HepG2 (cell line): ENCODE data around the gene NAGA. TPM values are rescaled to one million over a fixed set of nuclear protein-coding genes. Genes with fewer than 3 reads are reported as not detected.

Experiments
- ATAC-seq: fragments of 200-7000 bp; cut with Tn5 transposase; 3 replicates; pipeline ENCODE4 v1.9.1; 2020; ENCODE audit warnings: mild to moderate bottlenecking, moderate library complexity
- BruUV-seq: library from RNA; stranded (reverse); fragments of 400-500 nt; replicated peaks from 2 replicates; lab custom pipeline; 2021; lab: Mats Ljungman, UMichigan
- CTCF ChIA-PET: fragments of 300-600 bp; formaldehyde crosslinking; extraction: SDS; loops from one replicate; lab custom pipeline; 2021; ENCODE audit warnings: low total read pairs, inconsistent platforms, low intra/inter-chr PET ratio; lab: Yijun Ruan, JAX
- POLR2A ChIA-PET: fragments of 350-600 bp; sonication (Branson Sonifier 250); formaldehyde crosslinking; loops from one replicate; lab custom pipeline; 2020; ENCODE audit warnings: antibody characterized with exemption, inconsistent platforms; lab: Yijun Ruan, JAX
- DNase-seq: peaks from one replicate; pipeline ENCODE4 v3.0.0-alpha.2; 2015; ENCODE audit warnings: low spot score
- FAIRE-seq: peaks from 3 replicates; lab custom pipeline; 2011; peaks lifted over from hg19 to GRCh38; lab: Jason Lieb, UNC
- H2AFZ ChIP-seq: one replicate; pipeline ENCODE4 v1.6.1; 2011; ENCODE audit warnings: low read length, inconsistent platforms
- H3K27ac ChIP-seq: fragments of 300-600 bp; 3 replicates; pipeline ENCODE4 v1.8.0; 2011; ENCODE audit warnings: mixed run types, mild to moderate bottlenecking, mixed read lengths, low read length, inconsistent platforms; ENCODE audit not compliant: insufficient read depth; ENCODE audit errors: extremely low read length
- H3K27me3 ChIP-seq, 2 experiments: fragments of 200-600 bp in 1 of 2; 2 replicates in 1 of 2; 3 replicates in 1 of 2; pipeline versions ENCODE4 v1.6.0 to v1.8.0; 2011; ENCODE audit warnings: low read length in 2 of 2, mild to moderate bottlenecking in 2 of 2, moderate library complexity in 2 of 2, inconsistent platforms in 1 of 2; ENCODE audit not compliant: insufficient read depth in 2 of 2, control insufficient read depth in 1 of 2
- H3K36me3 ChIP-seq, 2 experiments: fragments of 200-600 bp in 1 of 2; replicated peaks in 1 of 2; 2 replicates in 1 of 2; 3 replicates in 1 of 2; pipeline versions ENCODE4 v1.5.1 to v1.8.0; 2011; ENCODE audit warnings: low read length in 2 of 2, inconsistent platforms in 1 of 2; ENCODE audit not compliant: insufficient read depth in 2 of 2, control insufficient read depth in 1 of 2
- H3K4me1 ChIP-seq: 2 replicates; pipeline ENCODE4 v1.5.1; 2012; ENCODE audit warnings: low read length, inconsistent platforms; ENCODE audit not compliant: insufficient read depth
- H3K4me2 ChIP-seq: 2 replicates; pipeline ENCODE4 v1.6.0; 2011; ENCODE audit warnings: low read depth, low read length, inconsistent platforms
- H3K4me3 ChIP-seq, 3 experiments: fragments of 200-600 bp in 1 of 3; sonication (generic), shearing (Covaris generic) in 1 of 3; replicated peaks in 1 of 3; 2 replicates each; pipeline ENCODE4 v1.5.1; 2011 to 2016; ENCODE audit warnings: low read length in 3 of 3, inconsistent platforms in 2 of 3, low read depth in 2 of 3, mild to moderate bottlenecking in 2 of 3, control low read depth in 1 of 3, mixed read lengths in 1 of 3; ENCODE audit not compliant: insufficient read depth in 1 of 3
- H3K79me2 ChIP-seq: one replicate; pipeline ENCODE4 v1.6.1; 2011; ENCODE audit warnings: low read length, inconsistent platforms; ENCODE audit not compliant: insufficient read depth
- H3K9ac ChIP-seq: 2 replicates; pipeline ENCODE4 v1.6.0; 2011; ENCODE audit warnings: mild to moderate bottlenecking, low read depth, low read length, inconsistent platforms; ENCODE audit not compliant: insufficient read depth
- H3K9me3 ChIP-seq: 2 replicates; pipeline ENCODE4 v1.5.1; 2012; ENCODE audit warnings: mild to moderate bottlenecking, low read length
- H4K20me1 ChIP-seq: 2 replicates; pipeline ENCODE4 v1.6.0; 2011; ENCODE audit warnings: inconsistent platforms, mild to moderate bottlenecking, low read length, moderate library complexity; ENCODE audit not compliant: insufficient read depth
- ATF7 ChIP-seq, 2 experiments: fragments of 450-650 bp in 1 of 2; sonication (generic) in 1 of 2; formaldehyde crosslinking in 1 of 2; IDR thresholded peaks; 2 replicates each; pipeline versions ENCODE4 v1.4.0 to v1.6.1; 2016 to 2020; ENCODE audit warnings: antibody characterized with exemption in 1 of 2, mild to moderate bottlenecking in 1 of 2, missing genetic modification reagents in 1 of 2
- CHD2 ChIP-seq: IDR thresholded peaks from 2 replicates; pipeline ENCODE4 v1.6.1; 2011; ENCODE audit warnings: low read depth, low read length, improper control_type of control experiment
- EEA1 ChIP-seq: sonication (generic); formaldehyde crosslinking; IDR thresholded peaks from 2 replicates; pipeline ENCODE4 v1.5.1; 2020; ENCODE audit warnings: mild to moderate bottlenecking, missing genetic modification reagents, borderline replicate concordance
- ESRRA ChIP-seq: sonication (generic); formaldehyde crosslinking; IDR thresholded peaks from 2 replicates; pipeline ENCODE4 v1.5.1; 2020; ENCODE audit warnings: mild to moderate bottlenecking, low read depth, missing genetic modification reagents
- MNT ChIP-seq: fragments of 450-650 bp; IDR thresholded peaks from 2 replicates; pipeline ENCODE4 v1.6.1; 2016
- SIX4 ChIP-seq: sonication (generic); formaldehyde crosslinking; IDR thresholded peaks from 2 replicates; pipeline ENCODE4 v1.4.0; 2020; ENCODE audit warnings: missing genetic modification reagents
- THYN1 ChIP-seq: sonication (generic); formaldehyde crosslinking; IDR thresholded peaks from 2 replicates; pipeline ENCODE4 v1.8.1; 2023; ENCODE audit warnings: low read depth, mild to moderate bottlenecking, moderate library complexity, missing genetic modification reagents, borderline replicate concordance
- ZBTB49 ChIP-seq: sonication (generic); formaldehyde crosslinking; IDR thresholded peaks from 2 replicates; pipeline ENCODE4 v1.4.0; 2020; ENCODE audit warnings: missing genetic modification reagents, borderline replicate concordance
- ZNF143 ChIP-seq: sonication (generic); formaldehyde crosslinking; IDR thresholded peaks from 2 replicates; pipeline ENCODE4 v1.4.0; 2020; ENCODE audit warnings: missing genetic modification reagents
- ZNF34 ChIP-seq: sonication (generic); formaldehyde crosslinking; IDR thresholded peaks from 2 replicates; pipeline ENCODE4 v1.4.0; 2020; ENCODE audit warnings: mild to moderate bottlenecking, missing genetic modification reagents, borderline replicate concordance
- ZNF343 ChIP-seq: sonication (generic); formaldehyde crosslinking; IDR thresholded peaks from 2 replicates; pipeline ENCODE4 v1.4.0; 2020; ENCODE audit warnings: mild to moderate bottlenecking, missing genetic modification reagents
- ZNF513 ChIP-seq: sonication (generic); formaldehyde crosslinking; conservative IDR thresholded peaks from 2 replicates; pipeline ENCODE4 v1.5.0; 2020; ENCODE audit warnings: missing genetic modification reagents
- ZNF562 ChIP-seq: sonication (generic); formaldehyde crosslinking; IDR thresholded peaks from 2 replicates; pipeline ENCODE4 v1.8.0; 2022; ENCODE audit warnings: missing genetic modification reagents, borderline replicate concordance
- WGBS: methylation state at CpG from one replicate; pipeline ENCODE4 v1.1.6; 2017; ENCODE audit warnings: low lambda C conversion rate; 5-methylcytosine and 5-hydroxymethylcytosine counted together
- in situ Hi-C: cut with HindIII; loops from 2 replicates; pipeline ENCODE4 v1.10.0; 2017; ENCODE audit warnings: low pct_unique_long_range_greater_than_20kb; ENCODE audit not compliant: extremely low pct_ligation_motif_present
- intact Hi-C: fragments of 100-400 bp; cut with micrococcal nuclease; formaldehyde crosslinking; loops from one replicate; pipeline ENCODE4 v1.10.0; 2022; ENCODE audit not compliant: unreplicated experiment
- polyA plus RNA-seq, 8 experiments: library from polyadenylated mRNA; depleted of rRNA in 3 of 8; stranded (reverse) in 7 of 8; unstranded in 1 of 8; fragments of >200 nt; fragmentation: Illumina TruSeq in 4 of 8; extraction: Trizol in 4 of 8; gene quantifications; 2 replicates each; pipeline versions ENCODE4 v1.2.1 to v1.2.3, GENCODE V29; 2011 to 2016; ENCODE audit warnings: low read depth in 4 of 8, missing spikeins in 1 of 8, mixed read lengths in 1 of 8; ENCODE audit not compliant: insufficient read depth in 1 of 8
- total RNA-seq, 5 experiments: library from RNA; depleted of rRNA; stranded (reverse); fragments of >200 nt; fragmentation: Illumina TruSeq; extraction: Trizol; gene quantifications; 2 replicates each; pipeline ENCODE4 v1.2.3, GENCODE V29; 2016; ENCODE audit warnings: low read depth in 1 of 5
- TF ChIP-seq, protein P1 (sequence below): IDR thresholded peaks from 2 replicates; pipeline ENCODE4 v1.6.1; 2012; ENCODE audit warnings: inconsistent platforms
- TF ChIP-seq, protein P2 (sequence below), 2 experiments: fragments of 450-650 bp in 1 of 2; sonication (generic) in 1 of 2; formaldehyde crosslinking; IDR thresholded peaks; 2 replicates each; pipeline versions ENCODE4 v1.5.0 to v1.8.0; 2020 to 2022; ENCODE audit warnings: mild to moderate bottlenecking in 1 of 2, missing genetic modification reagents in 1 of 2
- TF ChIP-seq, protein P3 (sequence below): sonication (generic); formaldehyde crosslinking; IDR thresholded peaks from 2 replicates; pipeline ENCODE4 v1.5.0; 2020; ENCODE audit warnings: missing genetic modification reagents

Gene NAGA
- total and polyA plus RNA-seq, 2 of the 13 experiments (the other 11 are each of a cell fraction or from before 2014, with no cell fraction given) = 15.1 to 23.4 TPM

DNA sequence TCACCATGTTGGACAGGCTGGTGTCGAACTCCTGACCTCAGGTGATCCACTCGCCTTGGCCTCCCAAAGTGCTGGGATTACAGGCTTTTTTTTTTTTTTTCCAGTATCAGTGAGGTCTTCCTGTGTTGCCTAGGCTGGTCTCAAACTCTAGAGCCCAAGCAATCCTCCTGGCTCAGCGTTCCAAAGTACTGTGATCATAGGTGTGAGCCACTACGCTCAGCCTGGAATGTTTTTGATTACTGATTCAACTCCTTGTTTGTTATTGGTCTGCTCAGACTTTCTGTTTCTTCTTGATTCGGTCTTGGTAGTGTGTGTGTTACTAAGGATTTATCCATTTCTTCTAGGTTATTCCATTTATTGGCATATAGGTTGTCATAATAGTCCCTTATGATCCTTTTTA, 31.3 kb downstream of the NAGA start:
- ATAC-seq = no peak
- Histone ChIP-seq H3K4me1 (no peaks in the 10 kb centered on the region), H3K4me3 (no peak overlapping the region), H3K36me3 (no peaks in the 10 kb centered on the region), H3K27ac (no peak overlapping the region), H3K9ac (no peak overlapping the region), H3K27me3 (no peaks in the 10 kb centered on the region), H4K20me1 (no peaks in the 10 kb centered on the region), H3K4me2 (no peak overlapping the region), H2AFZ (no peak overlapping the region), H3K79me2 (no peaks in the 10 kb centered on the region), H3K9me3 (peaks cover 12% of the 10 kb centered on the region)
- 19% methylated on average over 5 of the region's 5 CpGs for WGBS
- DNase-seq = no peak
- TF ChIP-seq MNT (no peak), SIX4 (CRISPR knock-in tag) (no peak), THYN1 (CRISPR knock-in tag) (no peak), ZBTB49 (CRISPR knock-in tag) (no peak), ATF7 (IDR thresholded peaks at IDR 0.05) (no peak), ATF7 (CRISPR knock-in tag; IDR thresholded peaks at IDR 0.05) (no peak), ZNF34 (no peak), ZNF513 (CRISPR knock-in tag) (no peak), ESRRA (CRISPR knock-in tag) (no peak), ZNF562 (CRISPR knock-in tag) (no peak), EEA1 (CRISPR knock-in tag) (no peak), CHD2 (no peak), ZNF143 (no peak), ZNF343 (CRISPR knock-in tag) (no peak)
- TF ChIP-seq, protein P1, sequence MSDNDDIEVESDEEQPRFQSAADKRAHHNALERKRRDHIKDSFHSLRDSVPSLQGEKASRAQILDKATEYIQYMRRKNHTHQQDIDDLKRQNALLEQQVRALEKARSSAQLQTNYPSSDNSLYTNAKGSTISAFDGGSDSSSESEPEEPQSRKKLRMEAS = no peak
- TF ChIP-seq, protein P2, sequence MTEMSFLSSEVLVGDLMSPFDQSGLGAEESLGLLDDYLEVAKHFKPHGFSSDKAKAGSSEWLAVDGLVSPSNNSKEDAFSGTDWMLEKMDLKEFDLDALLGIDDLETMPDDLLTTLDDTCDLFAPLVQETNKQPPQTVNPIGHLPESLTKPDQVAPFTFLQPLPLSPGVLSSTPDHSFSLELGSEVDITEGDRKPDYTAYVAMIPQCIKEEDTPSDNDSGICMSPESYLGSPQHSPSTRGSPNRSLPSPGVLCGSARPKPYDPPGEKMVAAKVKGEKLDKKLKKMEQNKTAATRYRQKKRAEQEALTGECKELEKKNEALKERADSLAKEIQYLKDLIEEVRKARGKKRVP (CRISPR knock-in tag; IDR thresholded peaks at IDR 0.05) = no peak
- TF ChIP-seq, protein P3, sequence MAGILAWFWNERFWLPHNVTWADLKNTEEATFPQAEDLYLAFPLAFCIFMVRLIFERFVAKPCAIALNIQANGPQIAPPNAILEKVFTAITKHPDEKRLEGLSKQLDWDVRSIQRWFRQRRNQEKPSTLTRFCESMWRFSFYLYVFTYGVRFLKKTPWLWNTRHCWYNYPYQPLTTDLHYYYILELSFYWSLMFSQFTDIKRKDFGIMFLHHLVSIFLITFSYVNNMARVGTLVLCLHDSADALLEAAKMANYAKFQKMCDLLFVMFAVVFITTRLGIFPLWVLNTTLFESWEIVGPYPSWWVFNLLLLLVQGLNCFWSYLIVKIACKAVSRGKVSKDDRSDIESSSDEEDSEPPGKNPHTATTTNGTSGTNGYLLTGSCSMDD (CRISPR knock-in tag) = no peak
- POLR2A ChIA-PET = no interaction called here
- no peak for FAIRE-seq
- CTCF ChIA-PET = no interaction called here
- no TSS peak for BruUV-seq
- intact Hi-C loops = no loop called here
- in situ Hi-C loops = no loop called here
